ENCODE measurements around the gene DNAH17.

Gene DNAH17

DNA sequence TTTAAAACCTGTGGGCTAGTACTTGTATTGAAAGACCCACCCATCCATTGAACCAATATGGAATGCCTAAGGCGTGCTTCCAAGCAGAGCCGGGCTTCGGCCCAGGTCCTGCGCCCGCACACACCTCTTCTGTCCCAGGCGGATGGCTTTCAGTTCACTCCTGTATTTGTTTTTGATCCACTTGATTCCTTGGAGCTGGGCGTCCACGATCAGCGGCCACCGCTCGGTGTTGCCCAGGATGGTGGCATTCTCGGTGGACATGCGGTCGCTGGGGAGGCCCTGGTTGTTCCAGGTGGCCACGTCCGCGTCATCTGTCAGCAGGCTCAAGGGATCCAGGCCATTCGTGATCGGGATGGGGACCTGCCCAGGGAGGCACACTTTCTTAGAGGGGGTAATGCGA is 122.8 kb downstream of the DNAH17 start:
- Mint-ChIP-seq H3K4me1 (peaks cover 13% of the 10 kb centered on the region), H3K9me3 (no peaks in the 10 kb centered on the region), H3K4me3 (no peak overlapping the region), H3K36me3 (ENCODE audit: low read depth) (no peaks in the 10 kb centered on the region), H3K27ac (no peak overlapping the region), H3K27me3 (ENCODE audit: low read depth) (peaks cover 6% of the 10 kb centered on the region)
- TF ChIP-seq CTCF (IDR thresholded peaks at IDR 0.05; ENCODE audit: unreplicated experiment in 3 of 3), result no peak

- Mint-ChIP-seq H3K36me3 (ENCODE audit: low read depth) (no peaks in the 10 kb centered on the region), H3K27ac (no peak overlapping the region), H3K9me3 (no peaks in the 10 kb centered on the region), H3K27me3 (ENCODE audit: low read depth) (peaks cover 3% of the 10 kb centered on the region), H3K4me1 (peaks cover 13% of the 10 kb centered on the region), H3K4me3 (no peak overlapping the region)
- TF ChIP-seq CTCF (IDR thresholded peaks at IDR 0.05; ENCODE audit: unreplicated experiment in 3 of 3), result no peak
Measured at GRCh38 chr17:78451753-78452152, 125.4 kb downstream of the DNAH17 start.

DNA sequence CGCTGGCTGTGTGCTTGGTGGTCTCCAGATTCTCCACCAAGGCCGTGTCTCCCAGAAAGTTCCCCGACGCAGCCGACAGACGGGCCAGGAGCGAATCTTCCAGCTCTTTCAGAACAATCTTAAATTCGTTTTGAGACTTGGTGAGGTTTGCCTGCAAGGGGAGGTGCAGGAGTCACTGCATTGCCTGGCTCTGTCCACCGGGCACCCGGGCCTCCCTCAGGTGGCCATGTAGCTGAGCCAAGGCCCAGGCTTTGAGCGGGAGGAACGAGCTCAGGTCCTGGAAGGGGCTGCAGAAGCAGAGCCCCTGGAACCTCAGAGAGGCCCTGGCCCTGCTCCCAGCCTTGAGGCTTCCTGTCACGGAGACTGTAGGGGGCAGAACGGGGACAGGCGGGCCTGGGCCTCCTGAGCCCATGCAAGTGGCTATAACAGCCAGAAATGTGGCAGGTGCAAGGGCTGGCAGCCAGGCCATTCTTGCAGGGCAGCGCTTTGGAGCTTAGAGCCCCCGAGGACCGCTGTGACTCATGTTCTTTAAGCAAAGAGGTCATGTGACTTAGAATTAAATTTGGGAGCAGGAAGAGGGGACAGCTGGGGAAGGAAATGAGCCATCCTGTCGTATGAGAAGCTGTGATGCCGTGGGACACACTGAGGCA is 126.4 kb downstream of the DNAH17 start:
- no peaks in the 10 kb centered on the region for H3K36me3 Mint-ChIP-seq (ENCODE audit: low read depth)
- TF ChIP-seq CTCF (IDR thresholded peaks at IDR 0.05; ENCODE audit: unreplicated experiment in 3 of 3), result no peak
- H3K4me3 Mint-ChIP-seq, result peak overlapping the region in 1 of 3 experiments; percentile 30
- peaks cover 13% of the 10 kb centered on the region for H3K4me1 Mint-ChIP-seq
- H3K9me3 Mint-ChIP-seq, result no peaks in the 10 kb centered on the region
- no peak overlapping the region for H3K27ac Mint-ChIP-seq
- H3K27me3 Mint-ChIP-seq (ENCODE audit: low read depth), result peaks cover 3% of the 10 kb centered on the region

GRCh38 chr17:78449983-78450595 is 127.1 kb downstream of the DNAH17 start:
- TF ChIP-seq CTCF (IDR thresholded peaks at IDR 0.05; ENCODE audit: unreplicated experiment in 3 of 3), result no peak
- peaks cover 13% of the 10 kb centered on the region for H3K4me1 Mint-ChIP-seq
- no peaks in the 10 kb centered on the region for H3K9me3 Mint-ChIP-seq
- peaks cover 3% of the 10 kb centered on the region for H3K27me3 Mint-ChIP-seq (ENCODE audit: low read depth)
- H3K36me3 Mint-ChIP-seq (ENCODE audit: low read depth), result no peaks in the 10 kb centered on the region
- H3K27ac Mint-ChIP-seq, result no peak overlapping the region
- no peak overlapping the region for H3K4me3 Mint-ChIP-seq

DNA sequence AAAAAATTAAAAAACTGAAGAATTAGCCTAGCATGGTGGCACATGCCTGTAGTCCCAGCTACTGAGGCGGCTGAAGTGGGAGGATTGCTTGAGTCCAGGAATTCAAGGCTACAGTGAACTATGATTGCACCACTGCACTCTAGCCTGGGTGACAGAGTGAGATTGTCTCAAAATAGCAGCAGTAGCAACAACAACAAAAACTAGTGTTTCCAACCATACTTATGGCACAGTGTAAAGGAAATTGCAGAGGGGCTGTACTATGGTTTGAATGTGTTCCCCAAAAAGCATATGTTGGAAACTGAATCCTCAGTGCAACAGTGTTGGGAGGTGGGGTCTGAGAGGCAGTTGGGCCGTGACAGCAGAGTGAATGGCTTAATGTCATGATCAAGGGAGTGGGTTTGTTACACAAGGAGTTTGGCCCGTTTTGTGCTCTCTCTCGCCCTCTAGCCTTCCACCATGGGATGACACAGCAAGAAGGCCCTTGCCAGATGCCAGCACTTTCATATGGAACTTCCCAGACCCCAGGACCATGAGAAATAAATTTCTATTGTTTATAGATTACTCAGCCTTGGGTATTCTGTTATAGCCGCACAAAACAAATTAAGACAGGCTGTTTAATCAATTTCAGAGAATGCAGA is 128.7 kb downstream of the DNAH17 start:
- Mint-ChIP-seq H3K27ac (peak overlapping the region in 1 of 3 experiments; percentile 22), H3K4me1 (peaks cover 13% of the 10 kb centered on the region), H3K36me3 (ENCODE audit: low read depth) (no peaks in the 10 kb centered on the region), H3K27me3 (ENCODE audit: low read depth) (peaks cover 3% of the 10 kb centered on the region), H3K9me3 (no peaks in the 10 kb centered on the region), H3K4me3 (no peak overlapping the region)
- TF ChIP-seq CTCF (IDR thresholded peaks at IDR 0.05; ENCODE audit: unreplicated experiment in 3 of 3), result no peak
